ENCODE measurements around the gene P2RY8. TPM values are rescaled to one million over a fixed set of nuclear protein-coding genes. Genes with fewer than 3 reads are reported as not detected.
"Not testable (repeated sequence)": the region's sequence is repeated elsewhere in the genome, so short reads cannot be mapped to it uniquely, and the experiment has no call there.

The P2RY8 gene
- polyA plus RNA-seq, 3 donors: 1.1 to 1.8 (median 1.2) TPM

DNA sequence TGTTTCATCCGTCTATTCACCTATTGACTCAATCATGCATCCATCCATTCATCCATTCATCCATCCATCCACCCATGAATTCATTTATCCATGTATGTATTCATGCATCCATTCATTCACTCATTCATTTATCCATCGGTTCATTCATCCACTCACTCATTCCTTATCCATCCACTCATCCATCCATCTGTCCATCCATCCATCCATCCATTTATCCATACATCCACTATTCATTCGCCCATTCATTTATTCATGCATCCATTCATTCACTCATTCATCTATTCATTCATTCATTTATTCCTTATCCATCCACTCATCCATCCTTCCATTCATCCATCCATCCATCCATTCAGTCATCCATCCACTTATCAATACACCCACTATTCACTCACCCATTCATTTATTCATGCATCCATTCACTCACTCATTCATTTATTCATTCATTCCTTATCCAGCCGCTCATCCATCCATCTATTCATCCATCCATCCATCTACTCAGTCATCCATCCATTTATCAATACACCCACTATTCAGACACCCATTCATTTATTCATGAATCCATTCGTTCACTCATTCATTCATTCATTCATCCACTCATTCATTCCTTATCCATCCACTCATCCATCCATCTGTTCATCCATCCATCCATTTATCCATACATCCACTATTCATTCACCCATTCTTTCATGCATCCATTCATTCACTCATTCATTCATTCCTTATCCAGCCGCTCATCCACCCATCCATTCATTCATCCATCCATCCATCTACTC lies 11.2 kb downstream of the P2RY8 start:
- H3K27ac ChIP-seq (ENCODE audit: low read depth, low read length): no peak overlapping the region
- WGBS, 3 donors: 79 to 91% (median 88%) methylated on average over 6 of the region's 6 CpGs

DNA sequence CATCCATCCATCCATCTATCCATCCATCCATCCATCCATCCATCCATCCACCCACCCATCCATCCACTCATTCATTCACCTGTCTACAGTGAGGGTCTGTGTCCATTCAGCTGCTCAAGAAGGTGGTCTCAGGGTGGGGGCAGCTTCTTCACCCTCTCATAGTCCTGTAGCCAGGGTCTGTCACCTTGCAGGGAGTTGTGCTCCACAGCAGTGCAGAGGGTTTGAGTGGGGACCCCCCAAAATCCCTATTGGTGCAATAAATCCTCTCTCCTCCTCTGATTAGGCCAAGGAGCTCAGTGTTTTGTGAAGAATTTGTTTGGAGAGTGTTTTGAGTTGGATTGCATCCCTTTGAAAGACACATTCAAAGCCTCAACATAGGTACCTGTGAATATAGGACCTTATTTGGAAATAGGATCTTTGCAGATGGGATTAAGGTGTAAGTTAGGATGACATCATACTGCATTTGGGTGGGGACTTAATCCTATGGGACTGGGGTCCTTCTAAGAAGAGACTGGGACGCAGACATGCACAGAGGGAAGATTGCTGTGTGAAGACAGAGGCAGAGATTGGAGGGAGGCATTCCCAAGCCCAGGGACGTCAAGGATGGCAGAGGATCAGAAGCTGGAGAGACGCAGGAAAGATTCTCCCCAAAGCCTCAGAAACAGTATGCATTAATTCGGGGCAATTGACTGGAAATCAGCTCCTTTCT lies 12.0 kb downstream of the P2RY8 start:
- no peak overlapping the region for H3K27ac ChIP-seq (ENCODE audit: low read depth, low read length)
- WGBS, 3 donors: 65 to 87% (median 78%) methylated on average over 4 of the region's 4 CpGs

DNA sequence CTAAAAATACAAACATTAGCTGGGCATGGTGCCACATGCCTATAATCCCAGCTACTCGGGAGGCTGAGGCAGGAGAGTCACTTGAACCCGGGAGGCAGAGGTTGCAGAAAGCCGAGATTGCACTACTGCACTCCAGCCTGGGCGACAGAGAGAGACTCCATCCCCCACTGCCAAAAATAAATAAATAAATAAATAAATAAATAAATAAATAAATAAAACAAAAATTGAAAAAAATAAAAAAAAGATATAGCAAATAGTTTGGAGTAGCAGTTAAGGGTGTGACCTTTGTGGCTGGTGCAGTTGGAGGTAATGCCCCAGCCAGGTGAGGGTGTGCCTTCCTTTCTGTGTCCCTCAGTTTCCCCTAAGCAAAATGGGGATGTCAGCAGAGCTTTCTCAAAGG lies 14.1 kb downstream of the P2RY8 start:
- 64 to 73% (median 72%) methylated on average over 4 of the region's 4 CpGs for WGBS, 3 donors

DNA sequence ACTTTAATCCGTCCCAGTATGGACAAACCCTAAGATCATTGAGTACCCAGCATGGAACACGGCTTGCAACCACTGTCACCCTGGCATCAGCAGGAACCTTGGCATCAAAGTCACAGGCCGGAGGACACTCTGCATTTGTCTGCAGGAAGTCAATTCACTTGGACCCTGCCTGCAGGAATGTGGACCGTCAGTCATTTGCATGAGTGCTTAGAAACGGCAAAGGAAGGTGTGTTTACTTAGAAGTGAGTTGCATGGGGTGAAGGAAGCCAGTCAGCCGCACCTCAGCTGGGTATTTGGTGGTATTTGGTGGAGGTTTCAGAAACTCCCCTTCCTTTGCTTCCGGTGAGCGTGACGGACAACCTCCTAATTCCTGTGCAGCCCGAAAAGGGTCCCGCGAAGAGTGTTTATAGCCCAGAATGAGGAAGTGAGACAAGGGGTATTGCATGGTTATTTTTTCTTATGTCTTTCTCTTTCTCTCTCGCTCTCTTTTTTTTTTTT lies 15.5 kb downstream of the P2RY8 start:
- 41 to 43% (median 41%) methylated on average over 13 of the region's 13 CpGs for WGBS, 3 donors
- no peak overlapping the region for H3K27ac ChIP-seq (ENCODE audit: low read depth, low read length)

More for the DNA sequence above, 14.1 kb downstream of the P2RY8 start:
- H3K27ac ChIP-seq (ENCODE audit: low read depth, low read length): not testable (repeated sequence)

DNA sequence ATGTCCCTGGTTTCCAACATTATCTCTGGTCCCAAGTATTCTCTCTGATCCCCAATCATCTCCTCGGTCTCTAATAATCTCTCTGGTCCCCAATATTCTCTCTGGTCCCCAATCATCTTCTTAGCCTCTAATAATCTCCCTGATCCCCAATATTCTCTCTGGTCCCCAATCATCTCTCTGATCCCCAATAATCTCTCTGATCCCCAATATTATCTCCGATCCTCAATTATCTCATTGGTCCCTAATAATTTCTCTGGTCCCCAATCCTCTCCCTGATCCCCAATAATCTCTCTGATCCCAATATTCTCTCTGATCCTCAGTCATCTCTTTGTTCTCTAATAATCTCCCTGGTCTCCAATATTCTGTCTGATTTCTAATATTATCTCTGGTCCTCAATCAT lies 16.6 kb downstream of the P2RY8 start:
- WGBS, 3 donors: 54 to 91% (median 67%) methylated on average over 2 of the region's 2 CpGs

DNA sequence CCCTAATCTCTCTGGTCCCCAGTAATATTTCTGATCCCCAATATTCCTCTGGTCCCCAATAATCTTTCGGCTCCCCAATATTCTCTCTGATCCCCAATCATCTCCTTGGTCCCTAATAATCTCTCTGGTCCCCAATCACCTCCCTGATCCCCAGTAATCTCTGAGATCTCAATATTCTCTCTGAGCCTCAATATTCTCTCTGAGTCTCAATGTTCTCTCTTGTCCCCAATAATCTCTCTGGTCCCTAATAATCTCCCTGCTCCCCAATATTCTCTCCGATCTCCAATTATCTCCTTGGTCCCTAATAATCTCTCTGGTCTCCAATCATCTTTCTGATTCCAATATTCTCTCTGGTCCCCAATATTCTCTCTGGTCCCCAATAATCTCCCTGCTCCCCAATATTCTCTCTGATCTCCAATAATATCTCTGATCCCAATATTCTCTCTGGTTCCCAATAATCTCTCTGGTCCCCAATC lies 17.9 kb downstream of the P2RY8 start:
- 95 to 99% (median 98%) methylated on average over 2 of the region's 2 CpGs for WGBS, 3 donors
- H3K27ac ChIP-seq (ENCODE audit: low read depth, low read length): no peak overlapping the region

More for the DNA sequence above, 16.6 kb downstream of the P2RY8 start:
- H3K27ac ChIP-seq (ENCODE audit: low read depth, low read length): no peak overlapping the region

DNA sequence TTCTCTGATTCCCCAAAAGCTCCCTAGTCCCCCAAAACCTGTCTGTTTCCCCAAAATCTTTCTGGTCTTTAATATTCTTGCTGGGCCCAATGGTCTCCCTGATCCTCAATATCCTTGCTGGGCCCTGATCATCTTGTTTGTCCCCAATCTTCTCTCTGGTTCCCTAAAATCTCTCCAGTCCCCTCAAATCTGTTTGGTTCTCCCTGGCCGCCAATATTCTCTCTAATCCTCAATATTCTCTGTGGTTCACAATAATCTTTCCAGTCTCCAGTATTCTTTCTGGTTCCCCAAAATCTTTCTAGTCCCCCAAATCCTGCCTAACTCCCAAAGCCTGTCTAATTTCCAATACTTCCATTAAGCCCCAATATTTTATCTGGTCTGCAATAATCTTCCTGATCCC lies 18.5 kb downstream of the P2RY8 start:
- 87 to 100% (median 100%) methylated on average over 1 of the region's 1 CpG for WGBS, 3 donors
- no peak overlapping the region for H3K27ac ChIP-seq (ENCODE audit: low read depth, low read length)

DNA sequence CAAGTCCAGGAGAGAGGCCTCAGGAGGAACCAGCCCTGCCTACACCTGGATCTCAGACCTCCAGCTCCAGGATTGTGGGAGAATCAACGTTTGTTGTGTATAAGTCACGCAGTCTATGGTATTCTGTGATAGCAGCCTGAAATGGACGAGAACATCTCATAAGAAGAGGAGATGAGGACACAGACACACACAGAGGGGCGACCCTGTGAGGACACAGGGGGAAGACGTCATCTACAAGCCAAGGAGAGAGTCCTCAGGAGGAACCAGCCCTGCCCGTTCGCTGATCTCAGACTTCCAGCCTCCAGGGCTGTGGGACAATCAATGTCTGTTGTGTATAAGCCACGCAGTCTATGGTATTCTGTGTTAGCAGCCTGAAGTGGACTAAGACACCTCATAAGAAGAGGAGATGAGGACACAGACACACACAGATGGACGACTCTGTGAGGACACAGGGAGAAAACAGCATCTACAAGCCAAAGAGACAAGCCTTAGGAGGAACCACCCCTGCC lies 20.3 kb downstream of the P2RY8 start:
- no peak overlapping the region for H3K27ac ChIP-seq (ENCODE audit: low read depth, low read length)
- 68 to 75% (median 73%) methylated on average over 9 of the region's 9 CpGs for WGBS, 3 donors

DNA sequence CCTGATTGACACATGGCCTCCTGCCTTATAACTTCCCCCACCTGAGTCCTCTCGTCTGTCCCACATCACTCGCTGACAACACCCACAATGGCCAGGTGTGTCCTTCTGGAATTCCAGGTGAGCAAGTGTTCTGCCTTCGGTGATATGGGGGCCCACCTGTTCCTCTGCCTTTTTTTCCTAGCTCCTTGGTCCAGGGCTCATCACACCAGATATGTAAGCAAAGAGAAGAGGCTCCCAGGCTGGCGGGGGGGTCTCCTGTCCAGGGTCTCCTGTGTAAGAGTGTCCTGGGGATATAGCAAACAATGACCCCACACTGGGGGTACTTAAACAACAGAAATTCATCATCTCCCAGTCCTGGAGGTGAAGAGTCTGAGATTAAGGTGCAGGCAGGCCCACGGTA lies 25.2 kb downstream of the P2RY8 start:
- H3K27ac ChIP-seq (ENCODE audit: low read depth, low read length): no peak overlapping the region
- WGBS, 3 donors: 75 to 91% (median 89%) methylated on average over 5 of the region's 5 CpGs

DNA sequence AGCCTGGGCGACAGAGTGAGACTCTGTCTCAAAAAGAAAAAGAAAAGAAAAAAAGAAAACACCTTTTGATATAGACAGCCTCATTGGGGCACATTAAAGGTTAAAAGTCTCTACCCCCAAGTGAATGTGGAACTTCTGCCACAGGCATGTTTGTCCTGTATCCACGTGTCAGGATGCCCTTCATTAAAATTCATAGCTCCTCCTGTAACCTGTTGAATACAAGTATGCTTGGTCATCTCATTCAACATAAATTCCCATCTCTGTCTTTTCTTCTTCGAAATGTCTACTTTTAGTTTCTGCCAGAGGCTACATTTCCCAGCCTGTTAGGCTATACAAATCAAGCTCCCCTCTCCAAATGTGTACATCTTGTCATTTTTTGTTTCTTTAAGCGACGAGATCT lies 25.8 kb downstream of the P2RY8 start:
- WGBS, 3 donors: 71 to 88% (median 76%) methylated on average over 5 of the region's 5 CpGs
- no peak overlapping the region for H3K27ac ChIP-seq (ENCODE audit: low read depth, low read length)

DNA sequence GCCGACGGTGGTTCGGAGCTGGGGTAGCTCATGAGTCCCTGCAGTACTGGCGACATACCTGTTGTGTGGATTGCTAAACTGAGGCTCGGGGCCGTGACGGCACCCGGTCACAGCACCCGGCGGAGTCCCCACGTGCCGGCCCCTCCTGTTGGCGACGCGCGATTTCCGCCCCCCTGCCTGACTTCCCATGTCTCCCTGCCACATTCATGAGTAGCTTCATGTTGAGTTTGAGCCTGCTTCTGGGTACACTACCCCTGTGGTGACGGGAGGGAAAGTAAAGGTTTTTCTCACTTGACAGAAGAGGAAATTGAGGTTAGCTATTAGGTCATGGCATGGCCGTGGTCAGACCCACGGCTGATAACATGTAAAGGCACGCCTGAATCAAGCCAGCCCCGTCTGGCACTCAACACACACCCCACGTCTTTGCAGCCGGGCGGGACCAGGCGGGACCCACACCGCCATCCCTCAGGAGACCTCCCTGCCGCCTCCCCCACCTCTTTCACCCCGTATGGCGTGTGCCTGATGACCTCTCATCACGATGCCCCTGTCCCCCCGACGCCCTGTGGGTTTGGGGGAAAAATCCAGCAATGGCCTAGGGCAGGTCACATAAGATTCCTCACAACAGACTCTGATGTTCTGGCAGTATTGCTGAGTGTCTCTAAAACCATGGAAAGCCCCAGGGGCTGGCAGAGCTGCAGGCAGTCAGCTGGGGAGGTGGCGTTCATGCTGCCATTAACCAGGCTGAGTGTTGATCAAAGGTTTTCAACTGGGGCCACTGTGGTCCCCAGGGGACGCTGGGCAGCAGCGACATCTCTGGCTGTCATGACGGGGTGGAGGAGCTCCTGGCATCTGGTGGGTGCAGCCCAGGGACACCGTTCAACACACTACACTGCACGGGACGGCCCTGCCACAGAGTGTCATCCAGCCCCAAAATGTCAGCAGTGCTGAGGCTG lies 29.2 kb downstream of the P2RY8 start:
- WGBS, 3 donors: 71 to 83% (median 73%) methylated on average over 40 of the region's 40 CpGs
- no peak overlapping the region for H3K27ac ChIP-seq (ENCODE audit: low read depth, low read length)

DNA sequence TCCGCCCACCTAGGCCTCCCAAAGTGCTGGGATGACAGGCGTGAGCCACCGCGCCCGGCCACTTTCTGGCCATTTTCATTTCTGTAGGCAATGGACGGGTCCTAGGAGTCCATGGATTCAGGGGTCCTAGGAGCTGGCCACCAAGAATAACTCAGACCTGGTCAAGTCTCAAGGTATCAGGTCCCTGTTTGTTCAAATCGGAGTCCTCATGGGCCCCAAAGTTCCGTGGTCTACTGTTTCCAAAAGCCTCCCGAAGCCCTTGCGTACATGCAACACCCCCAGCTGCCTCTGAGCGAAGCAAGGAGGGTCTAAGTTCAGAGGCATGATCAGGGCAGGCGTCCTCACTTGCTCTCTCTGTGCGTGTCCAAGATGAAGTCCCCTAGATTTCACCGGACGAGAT lies 30.1 kb downstream of the P2RY8 start:
- no peak overlapping the region for H3K27ac ChIP-seq (ENCODE audit: low read depth, low read length)
- 77 to 79% (median 77%) methylated on average over 15 of the region's 15 CpGs for WGBS, 3 donors

DNA sequence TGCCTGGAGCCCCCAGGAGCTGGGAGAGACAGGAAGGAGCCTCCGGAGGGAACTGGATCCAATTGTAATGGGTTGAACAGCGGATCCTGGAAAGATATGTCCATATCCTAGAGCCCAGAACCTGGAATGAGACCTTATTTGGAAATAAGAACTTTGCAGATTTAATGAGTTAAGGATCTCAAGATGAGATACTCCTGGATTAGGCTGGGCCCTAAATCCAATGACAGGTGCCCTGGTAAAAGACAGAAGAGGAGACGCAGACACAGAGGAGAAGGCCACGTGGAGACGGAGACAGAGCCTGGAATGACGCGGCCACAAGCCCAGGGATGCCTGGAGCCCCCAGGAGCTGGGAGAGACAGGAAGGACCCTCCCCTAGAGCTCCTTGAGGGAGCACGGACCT lies 34.1 kb downstream of the P2RY8 start:
- 81 to 82% (median 82%) methylated on average over 8 of the region's 8 CpGs for WGBS, 3 donors
- no peak overlapping the region for H3K27ac ChIP-seq (ENCODE audit: low read depth, low read length)

DNA sequence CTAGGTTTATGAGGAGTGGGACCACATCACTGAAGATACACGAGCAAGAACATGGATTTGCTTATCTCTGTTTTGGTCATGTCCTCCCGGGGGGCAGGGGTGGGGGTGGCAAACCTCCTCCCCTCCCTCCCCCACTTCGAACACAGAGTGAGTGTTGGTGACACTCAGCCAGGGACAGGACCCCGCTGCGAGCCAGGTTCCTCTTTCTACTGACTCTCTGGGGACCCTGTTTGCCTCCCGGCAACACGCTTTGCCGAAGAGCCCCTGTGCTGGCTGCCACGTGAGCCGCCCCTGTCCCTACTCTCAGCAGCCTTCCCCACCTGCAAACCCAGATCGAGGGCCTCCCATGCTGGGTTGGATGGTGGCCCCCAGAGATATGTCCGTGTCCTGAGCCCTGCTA lies 34.7 kb downstream of the P2RY8 start:
- WGBS, 3 donors: 41 to 64% (median 45%) methylated on average over 12 of the region's 12 CpGs

DNA sequence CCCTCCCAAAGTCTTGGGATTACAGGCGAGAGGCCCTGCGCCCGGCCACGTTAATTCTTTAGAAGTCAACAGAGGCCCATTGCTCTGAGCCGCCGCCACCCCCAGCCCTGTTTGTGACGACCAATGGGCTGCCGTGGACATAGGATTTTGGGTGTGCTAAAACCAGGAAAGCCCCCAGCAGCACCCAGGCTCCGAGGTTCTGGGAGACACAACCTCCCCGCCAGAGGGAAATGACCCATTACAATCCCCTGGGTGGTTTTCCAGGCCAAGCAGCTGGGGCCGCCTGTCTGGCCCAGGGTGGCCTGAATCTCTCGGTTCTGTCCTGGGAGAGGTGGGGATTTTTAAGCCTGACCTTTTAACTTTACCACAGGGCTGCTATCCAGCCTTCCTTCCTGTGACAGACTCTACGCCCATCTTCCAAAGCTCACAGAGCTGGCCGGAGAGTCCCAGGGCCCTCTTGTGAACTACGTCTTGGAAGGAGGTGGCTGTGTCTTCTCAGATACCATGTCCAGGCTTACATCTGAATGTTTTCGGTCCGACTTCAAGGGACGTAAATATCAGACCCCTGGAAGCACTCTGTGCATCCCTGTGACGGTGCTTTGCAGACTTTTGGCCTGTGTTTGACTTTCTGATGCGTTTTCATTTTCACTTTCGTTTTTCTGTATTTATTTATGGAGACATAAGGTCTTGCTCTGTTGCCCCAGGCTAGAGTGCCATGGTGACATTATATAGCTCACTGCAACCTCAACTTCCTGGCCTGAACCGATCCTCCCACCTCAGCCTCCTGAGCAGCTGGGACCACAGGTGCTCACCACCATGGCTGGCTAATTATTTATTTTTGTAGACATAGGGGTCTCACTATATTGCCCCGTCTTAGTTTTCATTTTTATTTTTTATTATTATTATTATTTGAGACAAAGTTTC lies 36.0 kb downstream of the P2RY8 start:
- WGBS, 3 donors: 67 to 76% (median 69%) methylated on average over 23 of the region's 23 CpGs
- no peak overlapping the region for H3K27ac ChIP-seq (ENCODE audit: low read depth, low read length)

More for the DNA sequence above, 34.7 kb downstream of the P2RY8 start:
- no peak overlapping the region for H3K27ac ChIP-seq (ENCODE audit: low read depth, low read length)

DNA sequence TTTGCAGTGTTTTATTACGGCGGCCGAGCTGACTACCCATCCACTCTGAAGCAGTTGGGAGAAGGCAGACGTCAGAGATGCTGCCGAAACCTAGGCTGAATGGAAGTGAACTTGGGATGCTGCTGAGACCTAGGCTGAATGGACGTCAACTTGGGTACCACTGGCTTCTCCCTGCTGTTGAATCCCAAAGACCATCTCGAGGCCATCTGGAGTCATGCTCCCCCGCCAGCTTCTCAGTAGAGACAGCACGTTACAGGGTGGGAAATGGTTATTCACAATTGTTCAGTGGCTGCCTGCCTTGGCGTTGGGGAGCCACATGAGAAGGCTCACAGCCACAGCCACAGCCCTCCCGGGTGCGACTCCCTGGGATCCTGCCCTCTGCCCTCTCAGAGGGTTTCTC lies 40.9 kb downstream of the P2RY8 start:
- no peak overlapping the region for H3K27ac ChIP-seq (ENCODE audit: low read depth, low read length)
- WGBS, 3 donors: 73 to 80% (median 78%) methylated on average over 12 of the region's 12 CpGs

DNA sequence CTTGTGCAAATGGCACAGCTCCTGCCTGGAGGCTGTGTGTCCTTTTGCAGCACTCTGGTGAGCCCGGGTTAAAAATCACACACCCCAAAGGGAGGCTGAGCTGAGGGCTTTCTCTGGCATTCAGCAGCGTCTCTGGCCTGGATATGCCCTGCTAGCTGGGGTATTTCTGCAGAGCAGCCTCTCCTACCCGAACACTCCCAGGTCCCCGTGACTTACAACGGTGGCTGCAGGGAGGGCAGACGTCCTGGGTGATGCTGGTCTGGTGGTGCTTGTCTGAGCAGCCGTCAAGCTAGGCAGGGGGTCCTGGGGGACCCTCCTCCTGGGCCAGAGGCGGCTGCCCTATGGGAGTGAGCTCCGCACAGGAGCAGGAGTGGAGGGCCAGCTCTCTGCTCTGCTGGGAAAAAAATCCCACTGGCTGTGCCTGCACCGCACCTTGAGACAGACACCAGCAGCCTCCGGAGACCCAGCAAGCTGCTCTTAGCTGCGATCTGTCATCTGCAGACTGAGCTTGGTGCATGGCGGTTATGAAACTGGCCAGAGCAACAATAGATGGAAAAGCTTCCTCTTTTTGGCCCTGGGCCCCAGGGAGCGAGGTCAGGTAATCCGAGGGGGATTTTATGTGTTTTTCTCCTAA lies 43.0 kb downstream of the P2RY8 start:
- 14 to 17% (median 15%) methylated on average over 15 of the region's 15 CpGs for WGBS, 3 donors
- no peak overlapping the region for H3K27ac ChIP-seq (ENCODE audit: low read depth, low read length)
